ENCODE results near the gene MID1IP1.

- no peak for TF ChIP-seq RAD21 (IDR thresholded peaks at IDR 0.05)
- TF ChIP-seq CTCF (IDR thresholded peaks at IDR 0.05; ENCODE audit: low read depth, low read length, missing input control) = no peak
- no peak for TF ChIP-seq YY1 (IDR thresholded peaks at IDR 0.05)
- TF ChIP-seq HNF4A (conservative IDR thresholded peaks at IDR 0.05) = no peak
- no peak for TF ChIP-seq TAF1 (conservative IDR thresholded peaks at IDR 0.05)
- TF ChIP-seq JUND (IDR thresholded peaks at IDR 0.05) = no peak
- TF ChIP-seq EGR1 (IDR thresholded peaks at IDR 0.05; ENCODE audit: low read depth in 2 of 2) = no peak
- no peak for TF ChIP-seq REST (IDR thresholded peaks at IDR 0.05)
Measured at GRCh38 chrX:38798956-38799355, 2.3 kb upstream of the MID1IP1 start.
